Measurements from ENCODE around the gene LNP1. TPM values are rescaled to one million over a fixed set of nuclear protein-coding genes. Genes with fewer than 3 reads are reported as not detected.
A peak's percentile ranks its signal among the peaks of the same experiment; 100 is the strongest.

The LNP1 gene
- total RNA-seq, 4 donors from 2014 or later = 0.64 to 0.97 (median 0.76) TPM; not detected in 1

- 97% methylated on average over 1 of the region's 1 CpG for WGBS
- Histone ChIP-seq H3K36me3 (peaks cover 24% of the 10 kb centered on the region), H3K27me3 (no peaks in the 10 kb centered on the region), H3K9me3 (peaks cover 9% of the 10 kb centered on the region), H3K4me1 (no peaks in the 10 kb centered on the region), H3K4me3 (no peak overlapping the region), H3K27ac (no peak overlapping the region)
- no peak for DNase-seq (ENCODE audit: low spot score in 2 of 2)
- TF ChIP-seq EP300 (IDR thresholded peaks at IDR 0.05) = no peak
- no peak for TF ChIP-seq POLR2A (IDR thresholded peaks at IDR 0.05)
- no peak for TF ChIP-seq POLR2AphosphoS5 (IDR thresholded peaks at IDR 0.05)
- TF ChIP-seq CTCF (IDR thresholded peaks at IDR 0.05) = no peak
Observed at GRCh38 chr3:100389025-100389424, 12.3 kb upstream of the LNP1 start.

GRCh38 chr3:100395679-100396431, 5.5 kb upstream of the LNP1 start:
- Histone ChIP-seq H3K4me1 (peaks cover 22% of the 10 kb centered on the region), H3K36me3 (no peaks in the 10 kb centered on the region), H3K9me3 (no peaks in the 10 kb centered on the region), H3K4me3 (no peak overlapping the region), H3K27ac (no peak overlapping the region), H3K27me3 (no peaks in the 10 kb centered on the region)
- WGBS = 56% methylated on average over 2 of the region's 2 CpGs
- no peak for TF ChIP-seq POLR2A (IDR thresholded peaks at IDR 0.05)
- no peak for TF ChIP-seq POLR2AphosphoS5 (IDR thresholded peaks at IDR 0.05)
- no peak for TF ChIP-seq EP300 (IDR thresholded peaks at IDR 0.05)
- TF ChIP-seq CTCF (IDR thresholded peaks at IDR 0.05) = no peak
- no peak for DNase-seq (ENCODE audit: low spot score in 2 of 2)

DNA sequence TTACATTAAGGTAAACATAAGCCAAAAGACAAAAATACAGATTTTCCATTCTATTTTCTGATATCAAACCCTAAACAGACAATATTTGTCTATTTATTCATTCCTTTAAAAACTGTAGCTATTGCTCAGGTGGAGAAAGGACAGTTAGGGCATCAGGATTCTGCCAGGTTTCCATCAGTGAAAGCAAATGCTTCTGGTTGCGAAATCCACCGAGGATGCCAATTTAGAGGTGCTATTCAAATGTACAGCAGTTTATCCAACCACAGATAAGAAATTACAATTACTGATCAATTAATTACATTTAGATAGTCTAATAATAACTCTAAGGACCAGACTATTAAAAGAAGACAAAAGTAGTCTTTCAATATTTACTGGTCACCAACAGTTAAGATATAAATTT, 4.4 kb upstream of the LNP1 start:
- 50% methylated on average over 2 of the region's 2 CpGs for WGBS
- Histone ChIP-seq H3K4me1 (peaks cover 26% of the 10 kb centered on the region), H3K36me3 (no peaks in the 10 kb centered on the region), H3K27ac (no peak overlapping the region), H3K9me3 (no peaks in the 10 kb centered on the region), H3K4me3 (no peak overlapping the region), H3K27me3 (no peaks in the 10 kb centered on the region)
- TF ChIP-seq POLR2A (IDR thresholded peaks at IDR 0.05) (no peak), POLR2AphosphoS5 (IDR thresholded peaks at IDR 0.05) (no peak), EP300 (IDR thresholded peaks at IDR 0.05) (no peak), CTCF (IDR thresholded peaks at IDR 0.05) (no peak)
- DNase-seq (ENCODE audit: low spot score in 2 of 2) = no peak

- Histone ChIP-seq H3K4me1 (peaks cover 49% of the 10 kb centered on the region), H3K36me3 (no peaks in the 10 kb centered on the region), H3K27me3 (no peaks in the 10 kb centered on the region), H3K27ac (no peak overlapping the region), H3K9me3 (no peaks in the 10 kb centered on the region), H3K4me3 (peak overlapping the region; percentile 69)
- 41% methylated on average over 9 of the region's 9 CpGs for WGBS
- TF ChIP-seq CTCF (IDR thresholded peaks at IDR 0.05) = no peak
- TF ChIP-seq POLR2AphosphoS5 (IDR thresholded peaks at IDR 0.05) = no peak
- TF ChIP-seq POLR2A (IDR thresholded peaks at IDR 0.05) = no peak
- no peak for DNase-seq (ENCODE audit: low spot score in 2 of 2)
Observed at GRCh38 chr3:100399341-100400071, 1.8 kb upstream of the LNP1 start.

DNA sequence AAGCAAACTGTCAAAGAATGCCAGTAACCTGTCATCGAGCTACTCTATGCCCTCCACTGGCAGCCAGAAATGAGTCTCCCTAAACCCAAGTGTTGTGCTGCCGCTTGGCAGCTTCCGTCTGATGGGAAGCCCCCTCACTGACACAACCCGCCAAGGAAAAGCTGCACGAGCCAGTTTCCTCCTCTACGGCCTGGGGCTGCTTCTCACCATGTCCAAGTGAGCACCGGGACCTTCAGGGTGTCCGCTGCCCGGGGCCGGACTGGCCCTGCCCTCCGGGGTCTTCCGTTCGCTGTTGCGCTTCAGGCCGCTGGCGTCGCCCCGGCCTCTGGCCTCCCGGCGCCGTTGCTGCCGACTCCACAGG, 940 bp upstream of the LNP1 start:
- peak in 1 of 2 donors; percentile 64 for DNase-seq (ENCODE audit: low spot score in 2 of 2)
- Histone ChIP-seq H3K4me1 (peaks cover 49% of the 10 kb centered on the region), H3K36me3 (no peaks in the 10 kb centered on the region), H3K27me3 (no peaks in the 10 kb centered on the region), H3K27ac (peak overlapping the region; percentile 94), H3K4me3 (peak overlapping the region; percentile 69), H3K9me3 (no peaks in the 10 kb centered on the region)
- WGBS = 1% methylated on average over 8 of the region's 22 CpGs
- TF ChIP-seq POLR2AphosphoS5 (IDR thresholded peaks at IDR 0.05) (no peak), CTCF (IDR thresholded peaks at IDR 0.05) (no peak), EP300 (IDR thresholded peaks at IDR 0.05) (no peak), POLR2A (IDR thresholded peaks at IDR 0.05) (no peak)
